ENCODE measurements around the gene CYP26C1. TPM values are rescaled to one million over a fixed set of nuclear protein-coding genes. Genes with fewer than 3 reads are reported as not detected.

Gene CYP26C1
- total RNA-seq, 1 experiment from 2014 or later = 0.11 TPM

DNA sequence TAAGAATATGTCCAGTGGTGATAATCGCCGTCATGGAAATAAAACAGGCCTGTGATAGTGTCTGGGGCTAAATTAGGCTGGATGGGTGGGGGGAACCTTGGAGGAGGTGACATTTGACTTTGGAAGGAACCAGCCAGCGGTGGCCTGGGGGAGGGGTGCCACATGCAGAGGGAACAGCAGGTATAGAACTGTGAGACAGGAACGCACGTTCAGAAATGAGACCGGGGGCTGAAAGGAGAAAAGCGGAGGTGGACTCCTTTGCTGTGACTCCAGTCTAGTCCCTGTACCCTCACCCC is 10.5 kb downstream of the CYP26C1 start:
- CTCF ChIA-PET = interaction anchor here (0.6 to 2.7 kb wide), 4 partner anchors 11 to 411 kb away, joined by 3 to 13 read pairs (median 5); partner anchors contain the start of gene MYOF

More for the DNA sequence above, 10.5 kb downstream of the CYP26C1 start:
- TF ChIP-seq ZBTB21 (CRISPR knock-in tag; IDR thresholded peaks at IDR 0.05; ENCODE audit: borderline replicate concordance) (no peak), IRF1 (CRISPR knock-in tag; IDR thresholded peaks at IDR 0.05) (no peak), SMAD4 (CRISPR knock-in tag; IDR thresholded peaks at IDR 0.05) (no peak), ELF4 (CRISPR knock-in tag; IDR thresholded peaks at IDR 0.05; ENCODE audit: low read depth) (no peak), EMX1 (CRISPR knock-in tag; IDR thresholded peaks at IDR 0.05) (no peak), CREM (CRISPR knock-in tag; IDR thresholded peaks at IDR 0.05) (no peak), E2F4 (CRISPR knock-in tag; IDR thresholded peaks at IDR 0.05; ENCODE audit: borderline replicate concordance, low read depth) (no peak), GTF2I (CRISPR knock-in tag; conservative IDR thresholded peaks at IDR 0.05) (no peak), JUN (CRISPR knock-in tag; IDR thresholded peaks at IDR 0.05) (no peak), ZNF671 (CRISPR knock-in tag; IDR thresholded peaks at IDR 0.05) (no peak), TCF7 (CRISPR knock-in tag; IDR thresholded peaks at IDR 0.05; ENCODE audit: low read depth) (no peak), NFATC4 (CRISPR knock-in tag; IDR thresholded peaks at IDR 0.05) (no peak), KAT7 (CRISPR knock-in tag; IDR thresholded peaks at IDR 0.05; ENCODE audit: borderline replicate concordance) (no peak), FOXK1 (CRISPR knock-in tag; IDR thresholded peaks at IDR 0.05) (no peak), ZNF219 (CRISPR knock-in tag; IDR thresholded peaks at IDR 0.05; ENCODE audit: borderline replicate concordance) (no peak)
- TF ChIP-seq, protein P1, sequence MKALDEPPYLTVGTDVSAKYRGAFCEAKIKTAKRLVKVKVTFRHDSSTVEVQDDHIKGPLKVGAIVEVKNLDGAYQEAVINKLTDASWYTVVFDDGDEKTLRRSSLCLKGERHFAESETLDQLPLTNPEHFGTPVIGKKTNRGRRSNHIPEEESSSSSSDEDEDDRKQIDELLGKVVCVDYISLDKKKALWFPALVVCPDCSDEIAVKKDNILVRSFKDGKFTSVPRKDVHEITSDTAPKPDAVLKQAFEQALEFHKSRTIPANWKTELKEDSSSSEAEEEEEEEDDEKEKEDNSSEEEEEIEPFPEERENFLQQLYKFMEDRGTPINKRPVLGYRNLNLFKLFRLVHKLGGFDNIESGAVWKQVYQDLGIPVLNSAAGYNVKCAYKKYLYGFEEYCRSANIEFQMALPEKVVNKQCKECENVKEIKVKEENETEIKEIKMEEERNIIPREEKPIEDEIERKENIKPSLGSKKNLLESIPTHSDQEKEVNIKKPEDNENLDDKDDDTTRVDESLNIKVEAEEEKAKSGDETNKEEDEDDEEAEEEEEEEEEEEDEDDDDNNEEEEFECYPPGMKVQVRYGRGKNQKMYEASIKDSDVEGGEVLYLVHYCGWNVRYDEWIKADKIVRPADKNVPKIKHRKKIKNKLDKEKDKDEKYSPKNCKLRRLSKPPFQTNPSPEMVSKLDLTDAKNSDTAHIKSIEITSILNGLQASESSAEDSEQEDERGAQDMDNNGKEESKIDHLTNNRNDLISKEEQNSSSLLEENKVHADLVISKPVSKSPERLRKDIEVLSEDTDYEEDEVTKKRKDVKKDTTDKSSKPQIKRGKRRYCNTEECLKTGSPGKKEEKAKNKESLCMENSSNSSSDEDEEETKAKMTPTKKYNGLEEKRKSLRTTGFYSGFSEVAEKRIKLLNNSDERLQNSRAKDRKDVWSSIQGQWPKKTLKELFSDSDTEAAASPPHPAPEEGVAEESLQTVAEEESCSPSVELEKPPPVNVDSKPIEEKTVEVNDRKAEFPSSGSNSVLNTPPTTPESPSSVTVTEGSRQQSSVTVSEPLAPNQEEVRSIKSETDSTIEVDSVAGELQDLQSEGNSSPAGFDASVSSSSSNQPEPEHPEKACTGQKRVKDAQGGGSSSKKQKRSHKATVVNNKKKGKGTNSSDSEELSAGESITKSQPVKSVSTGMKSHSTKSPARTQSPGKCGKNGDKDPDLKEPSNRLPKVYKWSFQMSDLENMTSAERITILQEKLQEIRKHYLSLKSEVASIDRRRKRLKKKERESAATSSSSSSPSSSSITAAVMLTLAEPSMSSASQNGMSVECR (CRISPR knock-in tag; IDR thresholded peaks at IDR 0.05; ENCODE audit: borderline replicate concordance) = no peak
- TF ChIP-seq, protein P2, sequence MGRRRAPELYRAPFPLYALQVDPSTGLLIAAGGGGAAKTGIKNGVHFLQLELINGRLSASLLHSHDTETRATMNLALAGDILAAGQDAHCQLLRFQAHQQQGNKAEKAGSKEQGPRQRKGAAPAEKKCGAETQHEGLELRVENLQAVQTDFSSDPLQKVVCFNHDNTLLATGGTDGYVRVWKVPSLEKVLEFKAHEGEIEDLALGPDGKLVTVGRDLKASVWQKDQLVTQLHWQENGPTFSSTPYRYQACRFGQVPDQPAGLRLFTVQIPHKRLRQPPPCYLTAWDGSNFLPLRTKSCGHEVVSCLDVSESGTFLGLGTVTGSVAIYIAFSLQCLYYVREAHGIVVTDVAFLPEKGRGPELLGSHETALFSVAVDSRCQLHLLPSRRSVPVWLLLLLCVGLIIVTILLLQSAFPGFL (CRISPR knock-in tag; IDR thresholded peaks at IDR 0.05; ENCODE audit: borderline replicate concordance) = no peak
- TF ChIP-seq, protein P3, sequence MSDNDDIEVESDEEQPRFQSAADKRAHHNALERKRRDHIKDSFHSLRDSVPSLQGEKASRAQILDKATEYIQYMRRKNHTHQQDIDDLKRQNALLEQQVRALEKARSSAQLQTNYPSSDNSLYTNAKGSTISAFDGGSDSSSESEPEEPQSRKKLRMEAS (CRISPR knock-in tag; IDR thresholded peaks at IDR 0.05) = no peak
- TF ChIP-seq, protein P4, sequence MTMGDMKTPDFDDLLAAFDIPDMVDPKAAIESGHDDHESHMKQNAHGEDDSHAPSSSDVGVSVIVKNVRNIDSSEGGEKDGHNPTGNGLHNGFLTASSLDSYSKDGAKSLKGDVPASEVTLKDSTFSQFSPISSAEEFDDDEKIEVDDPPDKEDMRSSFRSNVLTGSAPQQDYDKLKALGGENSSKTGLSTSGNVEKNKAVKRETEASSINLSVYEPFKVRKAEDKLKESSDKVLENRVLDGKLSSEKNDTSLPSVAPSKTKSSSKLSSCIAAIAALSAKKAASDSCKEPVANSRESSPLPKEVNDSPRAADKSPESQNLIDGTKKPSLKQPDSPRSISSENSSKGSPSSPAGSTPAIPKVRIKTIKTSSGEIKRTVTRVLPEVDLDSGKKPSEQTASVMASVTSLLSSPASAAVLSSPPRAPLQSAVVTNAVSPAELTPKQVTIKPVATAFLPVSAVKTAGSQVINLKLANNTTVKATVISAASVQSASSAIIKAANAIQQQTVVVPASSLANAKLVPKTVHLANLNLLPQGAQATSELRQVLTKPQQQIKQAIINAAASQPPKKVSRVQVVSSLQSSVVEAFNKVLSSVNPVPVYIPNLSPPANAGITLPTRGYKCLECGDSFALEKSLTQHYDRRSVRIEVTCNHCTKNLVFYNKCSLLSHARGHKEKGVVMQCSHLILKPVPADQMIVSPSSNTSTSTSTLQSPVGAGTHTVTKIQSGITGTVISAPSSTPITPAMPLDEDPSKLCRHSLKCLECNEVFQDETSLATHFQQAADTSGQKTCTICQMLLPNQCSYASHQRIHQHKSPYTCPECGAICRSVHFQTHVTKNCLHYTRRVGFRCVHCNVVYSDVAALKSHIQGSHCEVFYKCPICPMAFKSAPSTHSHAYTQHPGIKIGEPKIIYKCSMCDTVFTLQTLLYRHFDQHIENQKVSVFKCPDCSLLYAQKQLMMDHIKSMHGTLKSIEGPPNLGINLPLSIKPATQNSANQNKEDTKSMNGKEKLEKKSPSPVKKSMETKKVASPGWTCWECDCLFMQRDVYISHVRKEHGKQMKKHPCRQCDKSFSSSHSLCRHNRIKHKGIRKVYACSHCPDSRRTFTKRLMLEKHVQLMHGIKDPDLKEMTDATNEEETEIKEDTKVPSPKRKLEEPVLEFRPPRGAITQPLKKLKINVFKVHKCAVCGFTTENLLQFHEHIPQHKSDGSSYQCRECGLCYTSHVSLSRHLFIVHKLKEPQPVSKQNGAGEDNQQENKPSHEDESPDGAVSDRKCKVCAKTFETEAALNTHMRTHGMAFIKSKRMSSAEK (CRISPR knock-in tag; IDR thresholded peaks at IDR 0.05; ENCODE audit: borderline replicate concordance) = no peak
- TF ChIP-seq, protein P5, sequence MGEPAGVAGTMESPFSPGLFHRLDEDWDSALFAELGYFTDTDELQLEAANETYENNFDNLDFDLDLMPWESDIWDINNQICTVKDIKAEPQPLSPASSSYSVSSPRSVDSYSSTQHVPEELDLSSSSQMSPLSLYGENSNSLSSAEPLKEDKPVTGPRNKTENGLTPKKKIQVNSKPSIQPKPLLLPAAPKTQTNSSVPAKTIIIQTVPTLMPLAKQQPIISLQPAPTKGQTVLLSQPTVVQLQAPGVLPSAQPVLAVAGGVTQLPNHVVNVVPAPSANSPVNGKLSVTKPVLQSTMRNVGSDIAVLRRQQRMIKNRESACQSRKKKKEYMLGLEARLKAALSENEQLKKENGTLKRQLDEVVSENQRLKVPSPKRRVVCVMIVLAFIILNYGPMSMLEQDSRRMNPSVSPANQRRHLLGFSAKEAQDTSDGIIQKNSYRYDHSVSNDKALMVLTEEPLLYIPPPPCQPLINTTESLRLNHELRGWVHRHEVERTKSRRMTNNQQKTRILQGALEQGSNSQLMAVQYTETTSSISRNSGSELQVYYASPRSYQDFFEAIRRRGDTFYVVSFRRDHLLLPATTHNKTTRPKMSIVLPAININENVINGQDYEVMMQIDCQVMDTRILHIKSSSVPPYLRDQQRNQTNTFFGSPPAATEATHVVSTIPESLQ (CRISPR knock-in tag; IDR thresholded peaks at IDR 0.05) = no peak
- no peak for ATAC-seq
- POLR2A ChIA-PET = no interaction called here
- peak overlapping the region; percentile 50 for H3K4me3 Mint-ChIP-seq
- H3K27ac Mint-ChIP-seq = no peak overlapping the region
- H3K36me3 Mint-ChIP-seq = peaks cover 3% of the 10 kb centered on the region; the same call in 1 of the 2 replicates
- H3K27me3 Mint-ChIP-seq (ENCODE audit: low read depth) = peaks cover 100% of the 10 kb centered on the region
- H3K9me3 Mint-ChIP-seq = no peaks in the 10 kb centered on the region
- DNase-seq (ENCODE audit: low spot score) = no peak
- peaks cover 54% of the 10 kb centered on the region for H3K4me1 Mint-ChIP-seq

Data from WTC11 (cell line).